NCI-H524 treated with DMSO at 0.1 percent for 48 hours (cell line): ENCODE results near the gene CFAP43.
"Not testable (repeated sequence)": the region's sequence is repeated elsewhere in the genome, so short reads cannot be mapped to it uniquely, and the experiment has no call there.

Experiments
- DNase-seq: peaks from one replicate; lab custom pipeline; 2025; lab: John Stamatoyannopoulos, UW

CFAP43 gene

GRCh38 chr10:104230490-104230889 is 1.7 kb downstream of the CFAP43 start:
- no peak for DNase-seq

GRCh38 chr10:104223304-104223703 is 8.9 kb downstream of the CFAP43 start:
- DNase-seq: no peak

- DNase-seq: no peak
Observed at GRCh38 chr10:104220522-104220921, 11.6 kb downstream of the CFAP43 start.

- DNase-seq: no peak
Observed at GRCh38 chr10:104218751-104219150, 13.4 kb downstream of the CFAP43 start.

- no peak for DNase-seq
Observed at GRCh38 chr10:104216631-104217030, 15.5 kb downstream of the CFAP43 start.

GRCh38 chr10:104209575-104210198 is 22.5 kb downstream of the CFAP43 start:
- DNase-seq: no peak

GRCh38 chr10:104208730-104209129 is 23.4 kb downstream of the CFAP43 start:
- no peak for DNase-seq

- DNase-seq: no peak
Observed at GRCh38 chr10:104202231-104202630, 29.9 kb downstream of the CFAP43 start.

- DNase-seq: no peak
Observed at GRCh38 chr10:104201636-104202035, 30.5 kb downstream of the CFAP43 start.

GRCh38 chr10:104199567-104199966 is 32.6 kb downstream of the CFAP43 start:
- no peak for DNase-seq

- DNase-seq: no peak
Observed at GRCh38 chr10:104197364-104197763, 34.8 kb downstream of the CFAP43 start.

GRCh38 chr10:104195706-104196105 is 36.5 kb downstream of the CFAP43 start:
- DNase-seq: no peak

- DNase-seq: no peak
Observed at GRCh38 chr10:104193787-104194186, 38.4 kb downstream of the CFAP43 start.

- DNase-seq: no peak
Observed at GRCh38 chr10:104190695-104191094, 41.5 kb downstream of the CFAP43 start.

- no peak for DNase-seq
Observed at GRCh38 chr10:104183682-104184081, 48.5 kb downstream of the CFAP43 start.

- DNase-seq: not testable (repeated sequence)
Observed at GRCh38 chr10:104174136-104174535, 58.0 kb downstream of the CFAP43 start.

- DNase-seq: no peak
Observed at GRCh38 chr10:104170610-104171254, 61.4 kb downstream of the CFAP43 start.

- no peak for DNase-seq
Observed at GRCh38 chr10:104155591-104155990, 76.6 kb downstream of the CFAP43 start.

- no peak for DNase-seq
Observed at GRCh38 chr10:104151737-104152136, 80.4 kb downstream of the CFAP43 start.

- DNase-seq: no peak
Observed at GRCh38 chr10:104150139-104150538, 82.0 kb downstream of the CFAP43 start.

- DNase-seq: no peak
Observed at GRCh38 chr10:104146882-104147281, 85.3 kb downstream of the CFAP43 start.

GRCh38 chr10:104144931-104145330 is 87.2 kb downstream of the CFAP43 start:
- no peak for DNase-seq

GRCh38 chr10:104143829-104144228 is 88.3 kb downstream of the CFAP43 start:
- DNase-seq: no peak

GRCh38 chr10:104142081-104142480 is 90.1 kb downstream of the CFAP43 start:
- DNase-seq: no peak
